GM19438 (cell line): ENCODE data around the gene SELENOM.
"Not testable (repeated sequence)": the region's sequence is repeated elsewhere in the genome, so short reads cannot be mapped to it uniquely, and the experiment has no call there.

ENCODE experiments used
- ATAC-seq: cut with Tn5 transposase; IDR thresholded peaks from one replicate; pipeline ENCODE4 v1.9.1; 2021; ENCODE audit warnings: low read depth; ENCODE audit not compliant: unreplicated experiment

The SELENOM gene

GRCh38 chr22:31134688-31135087, 27.3 kb upstream of the SELENOM start:
- no peak for ATAC-seq

GRCh38 chr22:31133911-31134310, 26.5 kb upstream of the SELENOM start:
- no peak for ATAC-seq

GRCh38 chr22:31130873-31131272, 23.5 kb upstream of the SELENOM start:
- no peak for ATAC-seq

- ATAC-seq: no peak
These were observed 20.8 kb upstream of the SELENOM start for GRCh38 chr22:31128156-31128555.

GRCh38 chr22:31127181-31127772, 19.9 kb upstream of the SELENOM start:
- ATAC-seq: no peak

GRCh38 chr22:31126869-31127175, 19.5 kb upstream of the SELENOM start:
- no peak for ATAC-seq

GRCh38 chr22:31126128-31126868, 18.9 kb upstream of the SELENOM start:
- ATAC-seq: no peak

- ATAC-seq: no peak
These were observed 18.3 kb upstream of the SELENOM start for GRCh38 chr22:31125521-31126117.

- no peak for ATAC-seq
These were observed 17.6 kb upstream of the SELENOM start for GRCh38 chr22:31124811-31125465.

- no peak for ATAC-seq
These were observed 16.9 kb upstream of the SELENOM start for GRCh38 chr22:31124290-31124689.

- ATAC-seq: no peak
These were observed 15.9 kb upstream of the SELENOM start for GRCh38 chr22:31123292-31123602.

GRCh38 chr22:31122532-31123291, 15.3 kb upstream of the SELENOM start, which contains the start of gene INPP5J:
Gene INPP5J, plus strand, starts transcription at chr22:31122966. Its CDS starts 49 bp downstream, at chr22:31123015.
- ATAC-seq: no peak

- ATAC-seq: no peak
These were observed 14.8 kb upstream of the SELENOM start for GRCh38 chr22:31122196-31122531.

GRCh38 chr22:31121403-31121802, 14.0 kb upstream of the SELENOM start:
- no peak for ATAC-seq

GRCh38 chr22:31120642-31121041, 13.3 kb upstream of the SELENOM start:
- ATAC-seq: no peak

GRCh38 chr22:31120230-31120629, 12.9 kb upstream of the SELENOM start:
- ATAC-seq: no peak

- ATAC-seq: no peak
These were observed 11.8 kb upstream of the SELENOM start for GRCh38 chr22:31119026-31119717.

GRCh38 chr22:31118046-31118820, 10.9 kb upstream of the SELENOM start:
- ATAC-seq: no peak

- ATAC-seq: not testable (repeated sequence)
These were observed 5.3 kb upstream of the SELENOM start for GRCh38 chr22:31112547-31113091.

- peak; percentile 21 for ATAC-seq
These were observed 488 bp upstream of the SELENOM start for GRCh38 chr22:31107894-31108218.
